Measurements from ENCODE around the gene MYBPC1. TPM values are rescaled to one million over a fixed set of nuclear protein-coding genes. Genes with fewer than 3 reads are reported as not detected.
"Not testable (repeated sequence)": the region's sequence is repeated elsewhere in the genome, so short reads cannot be mapped to it uniquely, and the experiment has no call there.

MYBPC1 gene, protein sequence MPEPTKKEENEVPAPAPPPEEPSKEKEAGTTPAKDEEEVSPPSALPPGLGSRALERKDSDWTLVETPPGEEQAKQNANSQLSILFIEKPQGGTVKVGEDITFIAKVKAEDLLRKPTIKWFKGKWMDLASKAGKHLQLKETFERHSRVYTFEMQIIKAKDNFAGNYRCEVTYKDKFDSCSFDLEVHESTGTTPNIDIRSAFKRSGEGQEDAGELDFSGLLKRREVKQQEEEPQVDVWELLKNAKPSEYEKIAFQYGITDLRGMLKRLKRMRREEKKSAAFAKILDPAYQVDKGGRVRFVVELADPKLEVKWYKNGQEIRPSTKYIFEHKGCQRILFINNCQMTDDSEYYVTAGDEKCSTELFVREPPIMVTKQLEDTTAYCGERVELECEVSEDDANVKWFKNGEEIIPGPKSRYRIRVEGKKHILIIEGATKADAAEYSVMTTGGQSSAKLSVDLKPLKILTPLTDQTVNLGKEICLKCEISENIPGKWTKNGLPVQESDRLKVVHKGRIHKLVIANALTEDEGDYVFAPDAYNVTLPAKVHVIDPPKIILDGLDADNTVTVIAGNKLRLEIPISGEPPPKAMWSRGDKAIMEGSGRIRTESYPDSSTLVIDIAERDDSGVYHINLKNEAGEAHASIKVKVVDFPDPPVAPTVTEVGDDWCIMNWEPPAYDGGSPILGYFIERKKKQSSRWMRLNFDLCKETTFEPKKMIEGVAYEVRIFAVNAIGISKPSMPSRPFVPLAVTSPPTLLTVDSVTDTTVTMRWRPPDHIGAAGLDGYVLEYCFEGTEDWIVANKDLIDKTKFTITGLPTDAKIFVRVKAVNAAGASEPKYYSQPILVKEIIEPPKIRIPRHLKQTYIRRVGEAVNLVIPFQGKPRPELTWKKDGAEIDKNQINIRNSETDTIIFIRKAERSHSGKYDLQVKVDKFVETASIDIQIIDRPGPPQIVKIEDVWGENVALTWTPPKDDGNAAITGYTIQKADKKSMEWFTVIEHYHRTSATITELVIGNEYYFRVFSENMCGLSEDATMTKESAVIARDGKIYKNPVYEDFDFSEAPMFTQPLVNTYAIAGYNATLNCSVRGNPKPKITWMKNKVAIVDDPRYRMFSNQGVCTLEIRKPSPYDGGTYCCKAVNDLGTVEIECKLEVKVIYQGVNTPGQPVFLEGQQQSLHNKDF
- polyA plus RNA-seq: not detected

DNA sequence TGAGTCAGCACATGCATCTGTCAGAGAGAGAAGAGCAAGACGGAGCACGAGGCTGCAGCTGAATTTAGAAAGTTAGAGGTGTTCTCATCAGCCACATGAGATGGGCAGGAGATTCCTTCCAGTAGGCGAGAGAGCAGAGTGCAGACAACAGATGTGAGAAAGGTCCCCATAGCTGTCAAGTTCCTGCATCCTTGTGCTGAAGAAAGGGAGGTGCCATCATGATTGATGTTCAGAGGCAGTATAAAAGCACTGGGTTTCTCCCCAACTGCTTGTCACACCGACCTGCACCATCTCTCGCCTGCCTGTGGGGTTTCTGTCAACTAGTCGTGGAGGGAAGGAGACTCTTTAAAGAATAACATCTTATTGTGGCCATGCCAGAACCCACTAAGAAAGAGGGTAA, at the start of gene MYBPC1:
TSS of gene MYBPC1 (plus strand) at position 272 of the 400 bp plus-strand sequence. CDS start at position 372, 100 bp downstream.
- H3K27me3 Mint-ChIP-seq (ENCODE audit: low read depth in 3 of 3): peaks cover 2 to 3% (median 3%) of the 10 kb centered on the region in 3 donors
- H3K27ac Mint-ChIP-seq: no peak within 1 kb of the TSS
- no peak within 1 kb of the TSS for H3K4me3 Mint-ChIP-seq
- DNase-seq: no peak
- H3K36me3 Mint-ChIP-seq: no peaks in the 10 kb centered on the region
- H3K9me3 Mint-ChIP-seq: no peaks in the 10 kb centered on the region
- no peaks in the 10 kb centered on the region for H3K4me1 Mint-ChIP-seq

DNA sequence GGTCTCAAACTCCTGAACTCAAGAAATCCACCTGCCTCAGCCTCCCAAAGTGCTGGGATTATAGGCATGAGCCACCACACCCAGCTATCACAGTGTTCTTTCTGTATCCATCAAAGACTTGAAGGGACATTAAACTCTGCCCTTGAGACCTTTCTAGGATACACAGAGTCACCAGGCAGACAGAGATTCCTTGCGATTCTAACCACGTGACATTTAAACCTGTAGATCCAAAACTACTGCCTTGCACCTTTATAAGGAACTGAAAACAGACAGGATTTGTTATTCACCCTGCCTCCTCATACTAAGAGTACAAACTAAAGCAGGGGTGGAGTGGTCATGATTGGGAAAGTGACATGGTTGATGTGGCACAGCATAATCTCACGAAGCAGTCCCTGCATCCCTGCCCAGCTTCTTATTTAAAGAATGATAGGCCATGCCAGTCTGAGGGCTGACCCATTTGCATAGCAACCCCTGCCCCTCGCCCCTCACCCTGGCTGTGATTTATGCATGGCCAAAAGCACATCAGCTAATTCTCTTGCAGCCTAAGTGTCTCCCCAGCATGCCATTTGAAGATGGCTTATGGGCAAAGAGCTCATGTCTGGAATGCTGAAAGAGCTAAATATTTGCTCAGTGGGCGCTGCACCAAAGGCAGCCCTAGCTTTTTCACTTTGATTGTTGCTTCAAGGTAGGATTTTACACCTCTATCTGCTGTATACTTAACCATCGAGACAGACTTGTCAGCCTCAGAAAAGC, 43.2 kb upstream of the MYBPC1 start:
- no peak overlapping the region for H3K27ac Mint-ChIP-seq
- no peaks in the 10 kb centered on the region for H3K9me3 Mint-ChIP-seq
- no peak for DNase-seq
- no peak overlapping the region for H3K4me3 Mint-ChIP-seq
- peaks cover 4 to 6% (median 5%) of the 10 kb centered on the region in 3 donors for H3K27me3 Mint-ChIP-seq (ENCODE audit: low read depth in 3 of 3)
- no peaks in the 10 kb centered on the region for H3K36me3 Mint-ChIP-seq
- no peaks in the 10 kb centered on the region for H3K4me1 Mint-ChIP-seq

DNA sequence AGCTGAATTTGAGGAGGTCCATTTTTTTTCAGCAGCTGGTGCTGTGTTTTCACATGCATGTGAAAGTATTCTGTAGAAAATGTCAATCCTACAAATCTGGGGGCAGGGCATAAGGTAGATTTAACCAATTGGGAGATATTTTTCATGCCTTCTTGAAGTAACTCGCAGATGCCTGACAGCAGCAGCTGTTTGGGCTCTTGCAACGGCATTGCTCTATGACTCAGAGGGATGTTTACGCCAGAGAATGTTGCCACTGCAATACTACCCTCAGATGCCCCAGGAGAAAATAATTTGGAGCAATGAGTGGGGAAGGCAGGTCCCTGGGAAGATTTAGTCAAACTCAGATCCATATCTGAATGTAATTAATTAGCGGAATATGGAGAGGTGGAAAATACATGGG, 42.5 kb upstream of the MYBPC1 start:
- no peaks in the 10 kb centered on the region for H3K9me3 Mint-ChIP-seq
- no peak overlapping the region for H3K27ac Mint-ChIP-seq
- no peak overlapping the region for H3K4me3 Mint-ChIP-seq
- no peaks in the 10 kb centered on the region for H3K4me1 Mint-ChIP-seq
- DNase-seq: no peak
- no peaks in the 10 kb centered on the region for H3K36me3 Mint-ChIP-seq
- H3K27me3 Mint-ChIP-seq (ENCODE audit: low read depth in 3 of 3): peaks cover 4 to 6% (median 5%) of the 10 kb centered on the region in 3 donors

DNA sequence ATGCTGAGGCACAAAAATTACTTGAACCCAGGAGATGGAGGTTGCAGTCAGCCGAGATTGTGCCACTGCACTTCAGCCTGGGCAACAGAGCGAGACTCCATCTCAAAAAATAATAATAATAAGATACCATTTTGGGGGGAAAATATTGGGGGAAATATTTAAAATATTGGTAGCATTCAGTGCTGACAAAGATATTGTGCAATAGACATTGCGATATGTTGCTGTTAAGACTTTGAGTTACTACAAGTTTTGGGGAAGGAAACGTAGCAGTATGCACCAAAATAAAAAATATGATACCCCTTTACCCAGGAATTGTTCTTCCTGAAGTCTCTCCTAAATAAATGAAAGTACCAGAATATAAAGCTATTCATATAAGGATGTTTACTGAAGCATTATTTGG, 37.7 kb upstream of the MYBPC1 start:
- Mint-ChIP-seq H3K27ac (no peak overlapping the region), H3K4me1 (no peaks in the 10 kb centered on the region), H3K36me3 (no peaks in the 10 kb centered on the region), H3K9me3 (peaks cover 0 to 3% (median 0%) of the 10 kb centered on the region in 6 donors), H3K27me3 (ENCODE audit: low read depth in 3 of 3) (peaks cover 0 to 6% (median 4%) of the 10 kb centered on the region in 3 donors), H3K4me3 (no peak overlapping the region)
- DNase-seq: no peak

DNA sequence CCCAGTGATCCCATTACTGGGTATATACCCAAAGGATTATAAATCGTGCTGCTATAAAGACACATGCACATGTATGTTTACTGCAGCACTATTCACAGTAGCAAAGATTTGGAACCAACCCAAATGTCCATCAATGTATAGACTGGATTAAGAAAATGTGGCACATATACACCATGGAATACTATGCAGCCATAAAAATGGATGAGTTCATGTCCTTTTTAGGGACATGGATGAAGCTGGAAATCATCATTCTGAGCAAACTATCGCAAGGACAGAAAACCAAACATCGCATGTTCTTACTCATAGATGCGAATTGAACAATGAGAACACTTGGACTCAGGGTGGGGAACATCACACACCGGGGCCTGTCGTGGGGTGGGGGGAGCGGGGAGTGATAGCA, 36.0 kb upstream of the MYBPC1 start:
- H3K36me3 Mint-ChIP-seq: not testable (repeated sequence)

DNA sequence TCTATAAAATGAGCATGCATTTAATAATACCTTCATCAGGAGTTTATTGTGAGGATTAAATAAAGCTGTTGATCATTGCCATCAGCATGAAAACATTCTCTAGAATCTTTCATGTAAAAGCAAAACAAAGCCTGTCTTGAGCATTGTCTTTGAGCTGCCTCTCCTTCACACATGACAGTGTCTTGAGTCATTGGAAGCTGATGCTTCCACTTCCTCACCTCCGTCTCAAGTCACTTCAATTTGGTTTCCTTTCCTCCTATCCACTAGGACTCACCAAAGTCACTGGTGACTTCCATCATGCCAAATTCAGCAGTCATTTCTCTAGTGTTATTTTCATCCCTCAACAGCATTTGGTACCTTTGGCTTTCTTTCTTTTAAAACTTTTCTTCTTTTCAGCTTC, 31.6 kb upstream of the MYBPC1 start:
- DNase-seq: no peak
- Mint-ChIP-seq H3K27me3 (ENCODE audit: low read depth in 3 of 3) (peaks cover 0 to 3% (median under 1%) of the 10 kb centered on the region in 3 donors), H3K4me1 (no peaks in the 10 kb centered on the region), H3K9me3 (peaks cover 0 to 3% (median 0%) of the 10 kb centered on the region in 6 donors), H3K27ac (no peak overlapping the region), H3K36me3 (no peaks in the 10 kb centered on the region), H3K4me3 (no peak overlapping the region)

More for the DNA sequence above, 36.0 kb upstream of the MYBPC1 start:
- not testable (repeated sequence) for H3K27ac Mint-ChIP-seq; H3K4me3 Mint-ChIP-seq; H3K4me1 Mint-ChIP-seq; H3K9me3 Mint-ChIP-seq; DNase-seq; H3K27me3 Mint-ChIP-seq (ENCODE audit: low read depth in 3 of 3)

DNA sequence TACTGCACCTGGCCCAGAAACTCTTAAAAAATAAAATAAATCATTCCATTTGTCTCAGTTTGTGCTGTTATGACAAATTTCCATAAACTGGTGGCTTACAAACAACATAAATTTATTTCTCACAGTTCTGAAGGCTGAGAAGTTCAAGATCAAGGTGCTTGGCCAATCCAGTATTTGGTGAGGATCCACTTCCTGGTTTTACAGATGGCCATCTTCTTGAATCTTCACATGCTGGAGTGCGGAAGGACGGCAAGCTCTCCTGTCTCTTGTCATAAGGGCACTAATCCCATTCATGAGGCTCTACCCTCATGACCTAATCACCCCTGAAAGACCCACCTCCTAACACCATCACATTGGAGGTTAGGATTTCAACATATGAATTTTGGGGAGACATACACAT, 29.9 kb upstream of the MYBPC1 start:
- Mint-ChIP-seq H3K27me3 (ENCODE audit: low read depth in 3 of 3) (peaks cover 0 to 3% (median 2%) of the 10 kb centered on the region in 3 donors), H3K36me3 (no peaks in the 10 kb centered on the region), H3K27ac (no peak overlapping the region), H3K4me1 (no peaks in the 10 kb centered on the region), H3K9me3 (peaks cover 0 to 2% (median 0%) of the 10 kb centered on the region in 6 donors), H3K4me3 (no peak overlapping the region)
- DNase-seq: no peak

DNA sequence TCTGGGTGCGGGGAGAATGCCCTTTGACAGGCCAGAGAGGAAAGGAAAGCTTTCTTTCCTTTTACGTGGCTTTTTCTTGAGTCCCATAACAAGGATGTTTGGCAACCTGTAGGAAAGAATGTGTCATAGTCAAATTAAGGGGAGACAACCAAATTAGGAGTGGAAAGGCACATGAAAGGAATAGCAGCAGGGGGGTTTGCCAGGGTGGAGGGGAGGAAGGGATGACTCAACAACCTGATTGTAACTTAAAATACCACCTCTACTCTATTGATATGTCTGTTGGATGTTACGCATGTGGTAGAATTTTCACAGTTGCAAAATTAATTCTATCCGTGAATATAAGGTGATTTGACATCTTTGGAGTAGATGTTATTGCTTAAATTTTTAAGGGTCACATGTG, 28.5 kb upstream of the MYBPC1 start:
- Mint-ChIP-seq H3K27me3 (ENCODE audit: low read depth in 3 of 3) (peaks cover 0 to 3% (median 2%) of the 10 kb centered on the region in 3 donors), H3K9me3 (no peaks in the 10 kb centered on the region), H3K4me1 (no peaks in the 10 kb centered on the region), H3K27ac (no peak overlapping the region), H3K36me3 (no peaks in the 10 kb centered on the region), H3K4me3 (no peak overlapping the region)
- no peak for DNase-seq

DNA sequence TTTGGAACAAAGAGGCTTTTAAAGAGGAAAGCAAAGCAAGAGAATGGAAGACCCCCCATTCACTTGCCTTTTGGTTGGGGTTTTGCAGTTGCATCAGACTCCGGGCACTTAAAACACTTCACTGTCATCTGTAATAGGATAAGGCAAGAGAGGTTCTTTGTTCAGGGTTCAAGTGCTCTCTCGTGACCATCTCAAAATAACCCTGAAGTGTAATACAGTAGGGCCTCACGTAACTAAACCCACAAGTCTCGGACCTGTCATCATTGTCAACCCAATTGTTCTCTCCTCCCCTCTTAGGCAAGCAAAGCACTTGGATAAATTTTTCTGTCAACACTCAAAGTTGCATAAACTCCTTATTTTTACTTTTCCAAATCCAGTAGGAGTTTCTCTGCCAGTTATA, 26.9 kb upstream of the MYBPC1 start:
- H3K4me1 Mint-ChIP-seq: no peaks in the 10 kb centered on the region
- no peak for DNase-seq
- H3K27ac Mint-ChIP-seq: no peak overlapping the region
- no peak overlapping the region for H3K4me3 Mint-ChIP-seq
- no peaks in the 10 kb centered on the region for H3K9me3 Mint-ChIP-seq
- H3K27me3 Mint-ChIP-seq (ENCODE audit: low read depth in 3 of 3): peaks cover 0 to 7% (median 4%) of the 10 kb centered on the region in 3 donors
- no peaks in the 10 kb centered on the region for H3K36me3 Mint-ChIP-seq

DNA sequence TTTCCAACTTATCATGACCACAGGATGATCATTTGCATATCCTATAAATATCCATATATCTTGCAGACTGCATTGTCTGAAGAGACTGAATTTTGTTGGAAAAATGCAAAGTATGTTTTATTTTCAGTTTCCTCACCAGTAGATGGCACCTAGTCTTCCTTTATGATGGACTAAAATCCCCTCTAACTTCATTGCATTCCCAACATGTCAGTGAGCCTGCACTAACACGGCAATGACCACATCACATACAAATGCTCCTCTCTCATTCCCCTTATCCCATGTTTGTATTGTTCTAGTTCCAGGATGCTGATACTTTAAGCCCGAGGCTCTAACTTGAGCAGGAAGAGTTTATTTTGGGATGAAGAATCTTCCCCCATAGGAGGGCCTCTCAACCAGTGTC, 24.7 kb upstream of the MYBPC1 start:
- no peak for DNase-seq
- no peaks in the 10 kb centered on the region for H3K9me3 Mint-ChIP-seq
- H3K4me1 Mint-ChIP-seq: no peaks in the 10 kb centered on the region
- H3K27ac Mint-ChIP-seq: no peak overlapping the region
- no peak overlapping the region for H3K4me3 Mint-ChIP-seq
- H3K36me3 Mint-ChIP-seq: no peaks in the 10 kb centered on the region
- H3K27me3 Mint-ChIP-seq (ENCODE audit: low read depth in 3 of 3): peaks cover 0 to 7% (median 6%) of the 10 kb centered on the region in 3 donors

DNA sequence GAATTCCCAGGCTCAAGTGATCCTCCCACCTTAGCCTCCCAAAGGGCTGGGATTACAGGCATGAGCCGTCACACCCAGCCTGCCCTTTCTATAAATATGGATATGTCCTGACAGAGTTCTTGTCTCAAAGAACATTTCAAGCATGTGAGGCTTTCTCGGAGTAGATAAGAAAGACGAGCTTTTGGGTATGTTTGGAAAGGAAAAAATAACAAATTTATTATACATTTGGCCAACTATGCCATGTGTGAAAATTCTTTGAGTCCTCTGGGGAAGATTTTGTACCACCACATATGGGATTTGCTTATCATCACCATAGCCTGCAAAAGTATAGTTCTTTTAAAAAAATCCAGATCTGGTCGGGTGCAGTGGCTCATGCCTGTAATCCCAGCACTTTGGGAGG, 23.7 kb upstream of the MYBPC1 start:
- no peak for DNase-seq
- no peak overlapping the region for H3K4me3 Mint-ChIP-seq
- H3K9me3 Mint-ChIP-seq: no peaks in the 10 kb centered on the region
- H3K36me3 Mint-ChIP-seq: no peaks in the 10 kb centered on the region
- H3K27me3 Mint-ChIP-seq (ENCODE audit: low read depth in 3 of 3): peaks cover 0 to 7% (median 6%) of the 10 kb centered on the region in 3 donors
- H3K4me1 Mint-ChIP-seq: no peaks in the 10 kb centered on the region
- no peak overlapping the region for H3K27ac Mint-ChIP-seq

DNA sequence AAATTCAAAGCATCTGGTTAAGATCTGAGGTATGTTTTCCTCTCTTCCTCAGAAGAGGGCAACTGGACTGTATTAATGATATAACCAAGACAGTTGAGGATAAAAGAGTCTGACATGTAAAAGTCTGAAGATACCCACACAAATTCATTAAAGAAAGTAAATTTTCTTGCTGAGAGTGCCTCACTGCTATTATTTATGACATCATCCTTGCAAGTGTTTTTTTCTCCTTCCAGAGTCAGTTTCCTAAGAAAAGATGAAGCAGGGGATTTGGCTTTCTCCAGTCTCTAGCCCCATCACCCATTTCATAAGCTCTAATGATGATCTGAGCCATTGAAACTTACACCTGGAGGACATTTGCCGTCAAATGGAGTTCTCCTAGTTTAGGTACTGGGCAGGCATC, 21.0 kb upstream of the MYBPC1 start:
- Mint-ChIP-seq H3K4me3 (no peak overlapping the region), H3K36me3 (no peaks in the 10 kb centered on the region), H3K27me3 (ENCODE audit: low read depth in 3 of 3) (peaks cover 0 to 5% (median 4%) of the 10 kb centered on the region in 3 donors), H3K27ac (no peak overlapping the region), H3K9me3 (no peaks in the 10 kb centered on the region), H3K4me1 (no peaks in the 10 kb centered on the region)
- no peak for DNase-seq

DNA sequence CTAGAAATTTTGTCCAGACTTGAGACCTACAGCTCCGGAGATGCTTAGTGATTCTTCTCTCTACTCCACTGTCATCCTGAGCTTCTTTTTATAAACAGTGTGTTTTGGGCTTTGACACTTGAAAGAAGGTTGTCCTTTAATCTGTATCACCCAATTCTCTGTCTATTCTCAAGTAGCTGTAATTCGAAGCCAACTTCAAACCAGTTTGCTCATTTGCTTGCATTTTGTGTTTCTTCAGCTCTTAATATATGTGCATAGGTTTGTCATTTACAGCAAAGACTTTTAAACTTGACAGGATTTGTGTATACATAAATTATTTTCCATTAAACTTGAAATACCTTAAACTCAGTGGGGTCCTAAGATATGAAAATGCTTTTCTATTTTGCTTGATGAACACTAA, 16.4 kb upstream of the MYBPC1 start:
- no peak overlapping the region for H3K27ac Mint-ChIP-seq
- no peaks in the 10 kb centered on the region for H3K4me1 Mint-ChIP-seq
- no peak for DNase-seq
- H3K27me3 Mint-ChIP-seq (ENCODE audit: low read depth in 3 of 3): peaks cover 0 to 9% (median 3%) of the 10 kb centered on the region in 3 donors
- H3K36me3 Mint-ChIP-seq: no peaks in the 10 kb centered on the region
- H3K9me3 Mint-ChIP-seq: no peaks in the 10 kb centered on the region
- no peak overlapping the region for H3K4me3 Mint-ChIP-seq
